Activated gamma-delta T cell (primary cell): ENCODE measurements around the gene VEGFA.

Experiments used
- DNase-seq: peaks from one replicate; lab custom pipeline; 2025; lab: John Stamatoyannopoulos, UW

The VEGFA gene

GRCh38 chr6:43823879-43824702, 54.1 kb downstream of the VEGFA start:
- DNase-seq = no peak

GRCh38 chr6:43824703-43825064, 54.7 kb downstream of the VEGFA start:
- no peak for DNase-seq

DNA sequence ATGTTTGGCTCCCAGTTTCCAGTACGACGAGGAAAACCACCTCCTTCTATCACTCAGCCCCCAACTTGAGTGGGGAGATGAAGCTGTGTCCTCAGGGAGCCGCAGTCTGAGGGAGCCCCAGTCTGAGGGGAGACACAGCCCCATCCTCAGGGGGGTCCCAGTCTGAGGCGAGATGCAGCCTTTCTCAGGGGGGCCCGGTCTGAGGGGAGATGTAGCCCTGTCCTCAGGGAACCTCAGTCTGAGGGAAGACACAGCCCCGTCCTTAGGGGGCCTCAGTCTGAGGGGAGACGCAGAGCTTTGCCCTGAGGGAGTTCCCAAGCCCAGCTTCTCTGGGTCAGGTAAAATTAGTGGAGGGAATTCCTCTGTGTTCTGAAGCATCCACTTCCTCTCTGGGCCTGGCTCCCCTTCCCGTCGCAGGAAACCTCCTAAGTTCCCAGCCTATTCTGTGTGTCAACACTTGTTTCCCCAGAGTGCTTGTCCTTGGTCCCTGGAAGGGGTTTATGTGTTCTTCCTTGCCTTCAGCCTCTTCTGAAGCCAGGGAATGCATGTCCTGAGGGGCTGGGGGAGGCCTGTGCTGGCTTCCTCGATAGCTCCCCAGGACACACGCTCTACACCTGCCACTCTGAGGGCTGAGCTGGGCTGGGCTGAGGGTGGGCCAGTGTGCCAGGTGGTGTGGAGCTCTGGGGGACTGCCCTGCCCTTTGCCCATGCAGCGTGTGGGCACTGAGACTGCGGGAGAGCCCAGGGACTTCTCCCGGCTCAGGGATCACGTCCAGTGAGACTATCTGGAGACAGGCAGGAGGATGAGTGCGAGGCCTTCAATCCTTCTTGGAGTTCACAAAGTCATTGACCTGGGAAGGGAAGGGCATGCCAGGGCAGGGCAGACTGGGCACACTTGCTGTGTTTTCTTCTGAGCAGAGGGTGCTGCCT, 55.4 kb downstream of the VEGFA start:
- DNase-seq = no peak

GRCh38 chr6:43826730-43827129, 56.7 kb downstream of the VEGFA start:
- no peak for DNase-seq

DNA sequence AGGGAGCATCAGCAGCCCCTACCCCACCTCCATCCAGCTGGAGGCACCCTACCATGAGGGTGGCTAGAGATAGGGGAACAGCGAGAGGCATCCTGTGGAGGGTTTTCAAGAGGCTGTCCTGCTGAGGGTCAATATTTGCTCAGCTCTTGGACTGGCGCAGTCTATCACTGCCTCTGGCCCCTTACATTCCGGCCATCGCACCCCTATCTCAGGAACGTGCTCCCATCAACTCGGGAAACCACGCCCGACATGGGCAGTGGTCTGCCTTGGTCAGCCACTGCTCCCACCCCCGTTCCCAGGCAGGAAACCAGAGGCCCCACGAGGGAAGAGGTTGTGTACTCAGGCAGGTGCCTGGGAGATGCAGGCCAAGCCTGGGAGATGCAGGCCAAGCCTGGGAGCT, 57.9 kb downstream of the VEGFA start:
- DNase-seq = no peak

- no peak for DNase-seq
Observed at GRCh38 chr6:43828711-43829110, 58.7 kb downstream of the VEGFA start.

- no peak for DNase-seq
Observed at GRCh38 chr6:43829470-43829869, 59.5 kb downstream of the VEGFA start.

DNA sequence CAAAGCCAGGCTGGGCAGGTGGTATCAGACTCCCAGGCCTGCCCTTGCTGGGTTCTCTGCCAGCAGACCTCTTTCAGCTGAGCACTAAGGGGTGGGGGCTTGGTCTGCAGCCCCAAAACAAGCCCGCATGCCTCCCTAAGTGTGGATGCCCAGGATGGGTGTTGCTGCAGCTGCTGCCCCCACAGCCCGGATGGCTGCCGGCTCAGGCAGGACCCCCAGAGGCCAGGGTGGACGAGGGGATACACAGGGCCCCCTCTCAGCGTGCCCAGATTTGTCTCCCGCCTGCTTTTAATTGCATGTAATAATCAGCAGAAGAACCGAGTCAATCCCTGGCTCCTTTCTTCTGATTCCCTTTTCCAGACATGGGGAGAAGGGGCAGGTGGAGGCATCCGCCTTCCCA, 60.8 kb downstream of the VEGFA start:
- no peak for DNase-seq

DNA sequence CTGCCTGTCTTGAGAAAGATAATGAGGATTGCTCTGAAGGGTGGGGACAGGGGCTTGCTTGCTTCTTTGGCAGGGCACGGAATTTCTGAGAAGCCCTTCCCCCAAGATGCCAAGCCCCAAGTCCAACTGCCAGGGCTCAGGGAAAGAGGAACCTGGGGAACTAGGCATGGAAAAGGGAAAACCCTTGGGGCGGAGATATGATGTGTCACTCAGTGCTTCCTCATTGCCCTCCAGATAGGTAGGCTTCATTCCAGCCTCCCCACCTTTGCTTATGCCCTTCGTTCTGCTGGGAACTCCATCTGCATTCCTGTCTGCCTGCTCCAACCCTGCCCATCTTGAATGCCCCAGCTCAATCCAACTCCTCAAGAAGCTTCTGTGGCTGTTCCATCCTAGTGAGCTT, 61.2 kb downstream of the VEGFA start:
- DNase-seq = no peak

DNA sequence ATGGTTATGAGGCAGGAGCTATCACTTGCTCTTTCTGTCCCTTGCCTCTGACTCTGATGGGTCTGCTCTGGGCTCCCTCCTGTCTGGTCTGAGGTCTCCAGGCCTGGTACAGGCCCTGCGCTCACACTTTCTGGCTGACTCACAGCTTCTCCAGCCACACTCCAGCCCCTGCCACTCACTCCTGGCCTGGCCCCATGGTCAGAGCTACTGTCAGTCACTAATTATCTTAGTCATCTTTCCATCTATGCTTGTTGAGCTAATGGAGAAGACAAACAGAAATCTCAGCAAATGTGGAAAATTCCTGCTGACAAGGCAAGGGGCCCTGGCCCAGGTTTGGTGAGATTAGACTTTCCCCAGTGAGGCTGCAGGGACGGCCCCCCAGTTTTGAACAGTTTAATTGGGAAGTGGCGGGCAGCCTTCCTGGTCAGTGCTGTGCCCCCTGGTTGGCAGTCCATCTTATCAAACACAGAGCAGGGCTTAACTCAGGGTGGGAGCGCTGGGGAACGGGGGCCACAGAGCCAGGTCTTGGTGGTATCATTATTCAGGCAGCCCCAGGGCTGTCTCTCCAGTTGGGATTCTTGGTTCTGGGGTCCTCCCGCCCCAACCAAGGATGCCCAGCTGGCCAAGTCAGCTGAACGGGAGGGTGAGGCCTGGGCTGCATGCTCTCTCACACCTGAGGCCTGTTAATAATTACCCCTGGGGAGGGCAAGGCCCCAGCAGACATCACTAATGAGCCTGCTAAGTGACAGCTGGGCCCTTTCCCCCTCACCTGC, 63.4 kb downstream of the VEGFA start:
- no peak for DNase-seq

DNA sequence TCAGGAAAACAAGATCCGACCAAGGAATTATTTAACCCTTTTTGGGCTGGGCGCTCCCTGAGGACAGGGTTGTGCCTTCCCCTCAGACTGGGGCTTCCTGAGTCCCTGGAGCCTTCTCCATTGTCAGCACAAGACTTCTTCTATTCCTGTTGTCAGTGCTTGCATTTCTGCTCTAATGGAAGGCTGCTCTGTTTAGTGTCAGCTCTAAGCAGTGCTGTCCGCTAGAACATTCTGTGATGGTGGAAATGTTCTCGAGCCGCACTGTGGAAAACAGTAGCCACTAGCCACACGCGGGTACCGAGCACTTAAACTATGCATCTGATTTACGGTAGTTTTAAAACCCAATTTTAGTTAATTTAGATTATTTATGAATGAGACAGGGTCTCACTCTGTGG, 64.0 kb downstream of the VEGFA start:
- no peak for DNase-seq

DNA sequence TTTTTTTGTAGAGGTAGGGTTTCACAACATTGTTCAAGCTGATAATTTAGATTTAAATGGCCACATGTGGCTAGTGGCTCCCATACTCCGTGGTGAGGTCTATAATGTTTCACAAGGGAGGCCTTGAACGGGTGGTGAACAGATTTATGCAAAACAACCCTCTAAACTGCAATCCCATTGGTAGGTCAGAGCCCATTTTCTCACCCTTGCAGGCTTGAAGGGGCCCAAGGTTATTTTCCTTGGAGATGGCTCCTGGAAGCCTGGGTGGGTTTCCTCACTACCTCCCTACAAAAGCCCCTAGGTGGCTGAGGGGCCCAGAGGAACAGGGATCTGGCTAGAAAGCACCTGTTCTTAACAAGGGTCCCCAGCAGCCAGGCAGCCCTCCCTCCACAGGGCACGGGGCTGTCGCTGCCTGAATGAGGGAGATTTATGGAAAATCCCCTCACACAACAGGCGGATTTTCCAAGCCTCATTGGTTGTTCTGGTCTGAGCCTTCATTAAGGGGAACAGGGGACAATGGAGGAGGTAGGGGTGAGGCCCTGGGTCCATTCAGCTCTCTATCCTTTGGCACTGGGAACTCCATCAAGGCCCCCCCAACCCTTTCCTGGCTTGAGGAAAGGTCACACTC, 64.6 kb downstream of the VEGFA start:
- DNase-seq = no peak

GRCh38 chr6:43835872-43836419, 65.9 kb downstream of the VEGFA start:
- DNase-seq = no peak
